Keratinocyte (primary cell): ENCODE measurements around the gene DBR1. TPM values are rescaled to one million over a fixed set of nuclear protein-coding genes. Genes with fewer than 3 reads are reported as not detected.

Experiments
- DNase-seq: peaks from one replicate; pipeline ENCODE4 v3.0.0-alpha.2; 2011; ENCODE audit warnings: low read depth, missing footprints, low spot score
- FAIRE-seq: peaks from 2 replicates; lab custom pipeline; 2011; peaks lifted over from hg19 to GRCh38; lab: Jason Lieb, UNC
- H2AFZ ChIP-seq: 2 replicates; pipeline ENCODE4 v1.6.0; 2012; ENCODE audit warnings: low read length, control low read depth, inconsistent platforms; ENCODE audit not compliant: control insufficient read depth
- H3K27ac ChIP-seq: 2 replicates; pipeline ENCODE4 v1.5.1; 2011; ENCODE audit warnings: low read length; ENCODE audit not compliant: control insufficient read depth, insufficient read depth
- H3K27me3 ChIP-seq: 3 replicates; pipeline ENCODE4 v1.6.0; 2011; ENCODE audit warnings: low read length; ENCODE audit not compliant: control insufficient read depth, insufficient read depth; ENCODE audit errors: extremely low read depth
- H3K36me3 ChIP-seq, 2 experiments: 2 replicates in 1 of 2; 3 replicates in 1 of 2; pipeline ENCODE4 v1.5.1; 2011; ENCODE audit warnings: low read length in 2 of 2, mild to moderate bottlenecking in 1 of 2; ENCODE audit not compliant: control insufficient read depth in 2 of 2, insufficient read depth in 2 of 2; ENCODE audit errors: extremely low read depth in 1 of 2
- H3K4me1 ChIP-seq: 3 replicates; pipeline ENCODE4 v1.5.1; 2011; ENCODE audit warnings: low read length; ENCODE audit not compliant: control insufficient read depth, insufficient read depth; ENCODE audit errors: extremely low read depth
- H3K4me2 ChIP-seq: 3 replicates; pipeline ENCODE4 v1.6.0; 2011; ENCODE audit warnings: low read depth, low read length; ENCODE audit not compliant: control insufficient read depth, insufficient read depth; ENCODE audit errors: extremely low read depth
- H3K4me3 ChIP-seq, 3 experiments: fragments of 200-600 bp in 1 of 3; sonication (generic) in 1 of 3; 2 replicates in 2 of 3; 3 replicates in 1 of 3; pipeline ENCODE4 v1.5.1; 2011 to 2016; ENCODE audit warnings: low read length in 3 of 3, mild to moderate bottlenecking in 3 of 3, control low read depth in 2 of 3, inconsistent platforms in 1 of 3, low read depth in 1 of 3, mixed read lengths in 1 of 3, mixed run types in 1 of 3, moderate library complexity in 1 of 3; ENCODE audit not compliant: control insufficient read depth in 2 of 3, insufficient read depth in 2 of 3; ENCODE audit errors: extremely low read depth in 1 of 3
- H3K79me2 ChIP-seq: 2 replicates; pipeline ENCODE4 v1.6.0; 2012; ENCODE audit warnings: low read length; ENCODE audit not compliant: control insufficient read depth, insufficient read depth
- H3K9ac ChIP-seq: 3 replicates; pipeline ENCODE4 v1.6.0; 2011; ENCODE audit warnings: low read length; ENCODE audit not compliant: control insufficient read depth, insufficient read depth; ENCODE audit errors: extremely low read depth
- H3K9me1 ChIP-seq: 3 replicates; pipeline ENCODE4 v1.6.0; 2011; ENCODE audit warnings: low read length; ENCODE audit not compliant: control insufficient read depth, insufficient read depth; ENCODE audit errors: extremely low read depth
- H3K9me3 ChIP-seq: 2 replicates; pipeline ENCODE4 v1.5.1; 2012; ENCODE audit warnings: low read depth, low read length; ENCODE audit not compliant: control insufficient read depth
- H4K20me1 ChIP-seq: 3 replicates; pipeline ENCODE4 v1.6.0; 2011; ENCODE audit warnings: low read length; ENCODE audit not compliant: control insufficient read depth, insufficient read depth; ENCODE audit errors: extremely low read depth
- CTCF ChIP-seq, 3 experiments: IDR thresholded peaks in 1 of 3; conservative IDR thresholded peaks in 1 of 3; optimal IDR thresholded peaks in 1 of 3; 2 replicates in 2 of 3; 3 replicates in 1 of 3; pipeline versions ENCODE3 to v1.5.1; 2011; ENCODE audit warnings: low read length in 3 of 3, mild to moderate bottlenecking in 3 of 3, moderate library complexity in 2 of 3, control low read depth in 1 of 3, inconsistent platforms in 1 of 3; ENCODE audit not compliant: insufficient read depth in 2 of 3; ENCODE audit errors: extremely low read depth in 1 of 3
- EZH2 ChIP-seq: IDR thresholded peaks from one replicate; pipeline ENCODE4 v1.6.1; 2012; ENCODE audit warnings: inconsistent platforms, mild to moderate bottlenecking, low read length, moderate library complexity
- dilution Hi-C: fragments of 300-500 bp; cut with MboI; formaldehyde crosslinking; loops from one replicate; pipeline ENCODE4 v1.7.0; 2020; ENCODE audit warnings: low sequenced_read_pairs; ENCODE audit not compliant: extremely low pct_ligation_motif_present
- polyA plus RNA-seq, 5 experiments: library from polyadenylated mRNA; depleted of rRNA in 3 of 5; stranded (reverse) in 3 of 5; stranded (forward) in 1 of 5; unstranded in 1 of 5; fragments of >200 nt; gene quantifications; 1 replicate in 1 of 5; 2 replicates in 3 of 5; 3 replicates in 1 of 5; pipeline versions ENCODE4 v1.2.1 to v1.2.3, GENCODE V29; 2011 to 2012; ENCODE audit warnings: missing spikeins in 2 of 5, low read depth in 1 of 5, low replicate concordance in 1 of 5

The DBR1 gene
- polyA plus RNA-seq, 1 donor (not counting 4 experiments of a cell fraction or from before 2014, with no cell fraction given), result 16.2 TPM

GRCh38 chr3:138196023-138196422 lies 21.3 kb upstream of the DBR1 start:
- H3K9me3 ChIP-seq, result no peaks in the 10 kb centered on the region
- H3K79me2 ChIP-seq, result peaks cover 87% of the 10 kb centered on the region
- no peak overlapping the region for H3K9ac ChIP-seq
- TF ChIP-seq EZH2, result no peak
- no peak for TF ChIP-seq CTCF (optimal IDR thresholded peaks at IDR 0.05 in 1 of 3, IDR thresholded peaks at IDR 0.05 in 1 of 3, conservative IDR thresholded peaks at IDR 0.05 in 1 of 3; ENCODE audit: extremely low read depth in 1 of 3, insufficient read depth in 2 of 3, low read length in 3 of 3)
- H3K36me3 ChIP-seq, result peaks cover 0 to under 1% of the 10 kb centered on the region in 2 experiments
- FAIRE-seq, result no peak
- no peaks in the 10 kb centered on the region for H3K27me3 ChIP-seq
- no peak overlapping the region for H3K4me3 ChIP-seq
- peaks cover 17% of the 10 kb centered on the region for H3K4me1 ChIP-seq
- dilution Hi-C loops, result no loop called here
- no peak overlapping the region for H2AFZ ChIP-seq
- peak overlapping the region; percentile 38 for H3K4me2 ChIP-seq
- no peak for DNase-seq
- peaks cover 3% of the 10 kb centered on the region for H3K9me1 ChIP-seq
- H3K27ac ChIP-seq, result peak overlapping the region; percentile 44
- peaks cover 18% of the 10 kb centered on the region for H4K20me1 ChIP-seq

- no peaks in the 10 kb centered on the region for H3K27me3 ChIP-seq
- FAIRE-seq (no peak), DNase-seq (no peak)
- no peaks in the 10 kb centered on the region for H3K9me3 ChIP-seq
- peaks cover 0 to 3% of the 10 kb centered on the region in 2 experiments for H3K36me3 ChIP-seq
- H3K9me1 ChIP-seq, result peaks cover 3% of the 10 kb centered on the region
- peaks cover 18% of the 10 kb centered on the region for H4K20me1 ChIP-seq
- H3K27ac ChIP-seq, result peak overlapping the region; percentile 36
- TF ChIP-seq EZH2 (no peak), CTCF (optimal IDR thresholded peaks at IDR 0.05 in 1 of 3, IDR thresholded peaks at IDR 0.05 in 1 of 3, conservative IDR thresholded peaks at IDR 0.05 in 1 of 3; ENCODE audit: extremely low read depth in 1 of 3, insufficient read depth in 2 of 3, low read length in 3 of 3) (no peak)
- H3K79me2 ChIP-seq, result peaks cover 87% of the 10 kb centered on the region
- peak overlapping the region; percentile 38 for H3K4me2 ChIP-seq
- H3K4me1 ChIP-seq, result peaks cover 17% of the 10 kb centered on the region
- no peak overlapping the region for H3K4me3 ChIP-seq
- H2AFZ ChIP-seq, result no peak overlapping the region
- no peak overlapping the region for H3K9ac ChIP-seq
- dilution Hi-C loops, result no loop called here
Measured at GRCh38 chr3:138195481-138195880, 20.8 kb upstream of the DBR1 start.
